Natural killer cell treated with Interleukin-12 subunit alpha and Interleukin-12 subunit beta and Interleukin-15 and Interleukin-18, amount 100 ng/mL, for 72 hours (primary cell): ENCODE data around the gene AP1S1. TPM values are rescaled to one million over a fixed set of nuclear protein-coding genes. Genes with fewer than 3 reads are reported as not detected.
A peak's percentile ranks its signal among the peaks of the same experiment; 100 is the strongest.
"Not testable (repeated sequence)": the region's sequence is repeated elsewhere in the genome, so short reads cannot be mapped to it uniquely, and the experiment has no call there.

ENCODE experiments used
- ATAC-seq, 2 donors: fragments of 150-1000 bp; cut with Tn5 transposase in 1 of 2; sonication (Bioruptor Pico), chemical (Tn5 transposase) in 1 of 2; 2 replicates each; pipeline ENCODE4 v1.10.0; 2021
- DNase-seq: peaks from one replicate; pipeline ENCODE4 v3.0.0; 2022; ENCODE audit warnings: low spot score
- H3K27ac Mint-ChIP-seq, 2 donors: 1 replicate in 1 of 2; 2 replicates in 1 of 2; pipeline ENCODE4 v1.8.0; 2022; ENCODE audit warnings: mixed read lengths in 2 of 2, mild to moderate bottlenecking in 1 of 2, moderate library complexity in 1 of 2
- H3K27me3 Mint-ChIP-seq, 2 donors: 1 replicate in 1 of 2; 2 replicates in 1 of 2; pipeline ENCODE4 v1.8.0; 2022; ENCODE audit warnings: mixed read lengths in 2 of 2
- H3K36me3 Mint-ChIP-seq: one replicate; pipeline ENCODE4 v1.8.0; 2022; ENCODE audit warnings: mixed read lengths
- H3K4me1 Mint-ChIP-seq, 2 donors: 1 replicate in 1 of 2; 2 replicates in 1 of 2; pipeline ENCODE4 v1.8.0; 2022; ENCODE audit warnings: low read depth in 2 of 2, mixed read lengths in 2 of 2, mild to moderate bottlenecking in 1 of 2
- H3K4me3 Mint-ChIP-seq: one replicate; pipeline ENCODE4 v1.8.0; 2022; ENCODE audit warnings: mixed read lengths
- H3K9me3 Mint-ChIP-seq: 2 replicates; pipeline ENCODE4 v1.8.0; 2022; ENCODE audit warnings: mixed read lengths
- total RNA-seq, 2 donors: library from RNA; stranded (reverse); gene quantifications; one replicate each; pipeline ENCODE4 v1.2.3, GENCODE V29; 2022

AP1S1 gene
- total RNA-seq, 2 donors from 2014 or later = 30.9 to 39.4 TPM

DNA sequence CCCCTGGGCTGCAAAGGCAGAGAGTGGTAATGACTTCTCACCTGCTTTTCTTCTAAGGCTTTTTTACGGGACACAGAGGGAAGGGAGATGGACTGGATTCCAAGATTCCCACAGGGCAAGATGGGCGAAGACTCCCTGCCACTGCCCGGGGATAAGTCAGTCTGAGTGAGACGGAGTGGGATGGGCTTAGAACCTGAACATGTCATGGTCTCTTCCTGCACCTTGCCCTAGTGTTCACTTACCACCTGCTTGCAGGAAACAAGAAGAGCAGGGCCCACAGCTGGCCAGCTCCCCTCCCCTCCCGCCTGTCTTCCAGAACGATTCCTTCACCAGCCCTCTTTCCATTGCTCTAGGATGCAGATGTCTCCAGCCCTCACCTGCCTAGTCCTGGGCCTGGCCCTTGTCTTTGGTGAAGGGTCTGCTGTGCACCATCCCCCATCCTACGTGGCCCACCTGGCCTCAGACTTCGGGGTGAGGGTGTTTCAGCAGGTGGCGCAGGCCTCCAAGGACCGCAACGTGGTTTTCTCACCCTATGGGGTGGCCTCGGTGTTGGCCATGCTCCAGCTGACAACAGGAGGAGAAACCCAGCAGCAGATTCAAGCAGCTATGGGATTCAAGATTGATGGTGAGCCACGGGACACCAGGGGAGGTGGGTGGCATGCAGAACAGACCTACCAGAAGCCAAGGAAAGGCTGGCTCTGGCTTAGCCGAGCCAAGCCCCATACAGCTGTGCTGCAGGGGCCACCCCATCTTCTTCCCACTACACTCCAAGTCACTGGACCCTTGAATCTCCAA, 26.0 kb upstream of the AP1S1 start:
- Mint-ChIP-seq H3K9me3 (no peaks in the 10 kb centered on the region), H3K4me3 (no peak overlapping the region), H3K27me3 (peaks cover 0 to 19% of the 10 kb centered on the region in 2 donors), H3K36me3 (no peaks in the 10 kb centered on the region), H3K27ac (no peak overlapping the region), H3K4me1 (peaks cover 40 to 46% of the 10 kb centered on the region in 2 donors)
- DNase-seq (no peak), ATAC-seq (peak in 1 of 2 donors; percentile 26)

DNA sequence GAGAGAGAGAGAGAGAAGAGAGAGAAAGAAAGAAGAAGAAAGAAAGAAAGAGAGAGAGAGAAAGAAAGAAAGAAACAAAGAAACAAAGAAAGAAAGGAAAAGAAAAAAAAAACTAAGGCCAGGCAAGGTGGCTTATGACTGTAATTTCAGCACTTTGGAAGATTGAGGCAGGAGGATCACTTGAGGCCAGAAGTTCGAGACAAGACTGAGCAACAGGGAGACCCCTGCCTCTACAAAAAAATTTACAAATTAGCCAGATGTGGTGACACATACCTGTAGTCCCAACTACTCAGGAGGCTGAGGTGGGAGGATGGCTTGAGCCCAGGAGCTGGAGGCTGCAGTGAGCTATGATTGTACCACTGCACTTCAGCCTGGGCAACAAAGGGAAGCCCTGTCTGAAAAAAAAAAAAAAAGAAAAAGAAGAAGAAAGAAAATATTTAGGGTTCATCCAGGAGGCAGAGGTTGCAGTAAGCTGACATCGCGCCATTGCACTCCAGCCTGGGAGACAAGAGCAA, 24.6 kb upstream of the AP1S1 start:
- ATAC-seq = no peak
- DNase-seq = no peak
- H3K36me3 Mint-ChIP-seq = no peaks in the 10 kb centered on the region
- no peak overlapping the region for H3K4me3 Mint-ChIP-seq
- peaks cover 43 to 45% of the 10 kb centered on the region in 2 donors for H3K4me1 Mint-ChIP-seq
- H3K27ac Mint-ChIP-seq = peak overlapping the region in 1 of 2 donors; percentile 20
- no peaks in the 10 kb centered on the region for H3K9me3 Mint-ChIP-seq
- peaks cover 0 to 22% of the 10 kb centered on the region in 2 donors for H3K27me3 Mint-ChIP-seq

DNA sequence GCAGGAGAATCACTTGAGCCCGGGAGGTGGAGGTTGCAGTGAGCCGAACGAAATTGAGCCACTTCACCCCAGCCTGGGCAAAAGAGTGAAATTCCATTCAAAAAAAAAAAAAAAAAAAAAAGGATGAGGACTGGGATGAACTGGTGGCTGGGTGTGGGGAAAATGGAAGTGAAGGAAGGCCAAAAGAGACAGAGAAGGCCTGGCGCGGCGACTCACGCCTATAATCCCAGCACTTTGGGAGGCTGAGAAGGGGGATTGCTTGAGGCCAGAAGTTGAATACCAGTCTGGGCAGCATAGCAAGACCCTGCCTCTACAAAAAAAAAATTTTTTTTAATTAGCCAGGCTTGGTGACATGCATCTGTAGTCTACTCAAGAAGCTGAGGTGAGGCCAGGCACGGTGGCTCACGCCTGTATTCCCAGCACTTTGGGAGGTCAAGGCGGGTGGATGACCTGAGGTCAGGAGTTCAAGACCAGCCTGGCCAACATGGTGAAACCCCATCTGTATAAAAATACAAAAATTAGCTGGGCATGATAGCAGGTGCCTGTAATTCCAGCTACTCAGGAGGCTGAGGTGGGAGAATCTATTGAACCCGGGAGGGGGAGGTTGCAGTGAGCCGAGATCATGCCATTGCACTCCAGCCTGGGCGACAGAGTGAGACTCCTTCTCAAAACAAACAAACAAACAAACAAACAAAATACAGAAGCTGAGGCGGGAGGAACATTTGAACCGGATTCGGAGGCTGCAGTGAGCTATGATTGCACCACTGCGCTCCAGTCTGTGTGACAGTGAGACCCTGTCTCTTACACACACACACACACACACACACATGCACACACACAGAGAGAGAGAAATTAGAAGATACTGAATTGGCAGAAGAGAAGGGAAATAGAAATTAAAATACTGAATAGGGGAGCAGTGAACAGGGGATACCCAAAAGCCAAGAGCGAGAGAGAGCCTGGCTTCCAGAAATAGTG, 21.4 kb upstream of the AP1S1 start:
- H3K4me1 Mint-ChIP-seq = peaks cover 28 to 31% of the 10 kb centered on the region in 2 donors
- ATAC-seq, DNase-seq, H3K36me3 Mint-ChIP-seq, H3K27ac Mint-ChIP-seq, H3K4me3 Mint-ChIP-seq, H3K9me3 Mint-ChIP-seq: not testable (repeated sequence)
- peaks cover 7 to 12% of the 10 kb centered on the region in 2 donors for H3K27me3 Mint-ChIP-seq

DNA sequence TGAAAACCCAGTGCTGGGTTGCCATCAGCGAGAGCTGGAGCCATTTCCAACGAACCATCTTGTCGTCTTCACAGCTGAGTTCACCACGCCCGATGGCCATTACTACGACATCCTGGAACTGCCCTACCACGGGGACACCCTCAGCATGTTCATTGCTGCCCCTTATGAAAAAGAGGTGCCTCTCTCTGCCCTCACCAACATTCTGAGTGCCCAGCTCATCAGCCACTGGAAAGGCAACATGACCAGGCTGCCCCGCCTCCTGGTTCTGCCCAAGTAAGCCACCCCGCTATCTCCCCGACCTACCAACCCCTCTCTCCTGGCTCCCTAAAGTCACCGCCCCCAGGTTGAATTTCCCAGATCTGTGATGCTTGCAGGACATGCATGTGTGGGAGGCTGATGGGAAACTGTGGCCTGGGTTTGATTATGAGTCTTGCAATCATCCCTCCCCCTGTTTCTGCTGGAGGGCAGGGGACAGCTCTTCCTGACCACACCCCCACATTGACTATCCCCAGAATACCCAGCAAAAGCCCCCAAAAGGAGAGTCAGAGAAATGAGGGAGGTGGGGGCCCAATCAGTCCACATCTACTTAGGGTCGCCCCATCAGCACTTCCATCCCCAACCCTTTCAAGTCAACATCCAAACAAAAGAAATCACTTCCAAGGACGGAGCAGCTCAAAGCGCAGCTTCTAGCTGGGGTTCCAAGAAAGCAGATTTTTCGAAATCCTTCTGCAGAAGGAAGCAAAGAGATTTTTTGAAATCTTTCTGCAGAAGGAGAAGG, 20.5 kb upstream of the AP1S1 start:
- Mint-ChIP-seq H3K9me3 (no peaks in the 10 kb centered on the region), H3K36me3 (no peaks in the 10 kb centered on the region), H3K4me1 (peaks cover 30% of the 10 kb centered on the region in 2 donors), H3K27me3 (peaks cover 7 to 12% of the 10 kb centered on the region in 2 donors), H3K4me3 (no peak overlapping the region), H3K27ac (no peak overlapping the region)
- no peak for ATAC-seq
- DNase-seq = no peak

DNA sequence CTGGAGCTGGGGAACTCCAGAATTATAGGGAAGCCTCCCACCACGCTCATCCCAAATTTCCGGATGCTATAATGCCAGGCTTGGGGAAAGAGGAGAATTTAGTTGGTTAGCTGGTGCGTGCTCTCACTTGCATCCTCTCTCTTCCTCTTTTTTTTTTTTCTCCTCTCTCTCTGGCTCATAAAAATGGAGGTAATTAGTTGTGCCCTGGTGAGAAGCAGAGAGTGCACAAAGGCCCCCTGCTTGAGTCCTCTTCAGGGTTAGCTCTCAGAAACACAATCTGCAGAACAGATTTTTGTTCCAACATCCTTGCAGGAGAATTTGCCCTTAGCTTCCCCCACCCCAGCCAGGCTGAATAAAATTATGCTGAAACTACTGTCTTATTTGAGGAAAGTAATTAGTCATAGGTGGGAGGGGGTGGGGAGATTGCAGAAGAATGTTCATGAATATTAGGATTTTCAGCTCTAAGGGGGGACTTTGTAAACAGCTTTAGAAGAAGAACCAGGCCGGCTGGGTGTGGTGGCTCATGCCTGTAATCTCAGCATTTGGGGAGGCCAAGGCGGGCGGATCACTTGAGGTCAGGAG, 19.8 kb upstream of the AP1S1 start:
- Mint-ChIP-seq H3K4me1 (peaks cover 28 to 31% of the 10 kb centered on the region in 2 donors), H3K36me3 (no peaks in the 10 kb centered on the region), H3K27ac (peak overlapping the region in 1 of 2 donors; percentile 51)

DNA sequence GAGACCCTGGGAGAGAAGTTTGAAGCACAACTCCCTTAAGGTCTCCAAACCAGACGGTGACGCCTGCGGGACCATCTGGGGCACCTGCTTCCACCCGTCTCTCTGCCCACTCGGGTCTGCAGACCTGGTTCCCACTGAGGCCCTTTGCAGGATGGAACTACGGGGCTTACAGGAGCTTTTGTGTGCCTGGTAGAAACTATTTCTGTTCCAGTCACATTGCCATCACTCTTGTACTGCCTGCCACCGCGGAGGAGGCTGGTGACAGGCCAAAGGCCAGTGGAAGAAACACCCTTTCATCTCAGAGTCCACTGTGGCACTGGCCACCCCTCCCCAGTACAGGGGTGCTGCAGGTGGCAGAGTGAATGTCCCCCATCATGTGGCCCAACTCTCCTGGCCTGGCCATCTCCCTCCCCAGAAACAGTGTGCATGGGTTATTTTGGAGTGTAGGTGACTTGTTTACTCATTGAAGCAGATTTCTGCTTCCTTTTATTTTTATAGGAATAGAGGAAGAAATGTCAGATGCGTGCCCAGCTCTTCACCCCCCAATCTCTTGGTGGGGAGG, 16.5 kb upstream of the AP1S1 start:
- Mint-ChIP-seq H3K9me3 (no peaks in the 10 kb centered on the region), H3K4me1 (peaks cover 37 to 41% of the 10 kb centered on the region in 2 donors), H3K27ac (peak overlapping the region; percentile 66 to 84), H3K4me3 (peak overlapping the region; percentile 58), H3K27me3 (peaks cover 7 to 8% of the 10 kb centered on the region in 2 donors), H3K36me3 (no peaks in the 10 kb centered on the region)
- DNase-seq = no peak
- ATAC-seq = no peak

More for the DNA sequence above, 19.8 kb upstream of the AP1S1 start:
- DNase-seq = no peak
- Mint-ChIP-seq H3K27me3 (peaks cover 7 to 12% of the 10 kb centered on the region in 2 donors), H3K9me3 (no peaks in the 10 kb centered on the region), H3K4me3 (no peak overlapping the region)
- no peak for ATAC-seq

DNA sequence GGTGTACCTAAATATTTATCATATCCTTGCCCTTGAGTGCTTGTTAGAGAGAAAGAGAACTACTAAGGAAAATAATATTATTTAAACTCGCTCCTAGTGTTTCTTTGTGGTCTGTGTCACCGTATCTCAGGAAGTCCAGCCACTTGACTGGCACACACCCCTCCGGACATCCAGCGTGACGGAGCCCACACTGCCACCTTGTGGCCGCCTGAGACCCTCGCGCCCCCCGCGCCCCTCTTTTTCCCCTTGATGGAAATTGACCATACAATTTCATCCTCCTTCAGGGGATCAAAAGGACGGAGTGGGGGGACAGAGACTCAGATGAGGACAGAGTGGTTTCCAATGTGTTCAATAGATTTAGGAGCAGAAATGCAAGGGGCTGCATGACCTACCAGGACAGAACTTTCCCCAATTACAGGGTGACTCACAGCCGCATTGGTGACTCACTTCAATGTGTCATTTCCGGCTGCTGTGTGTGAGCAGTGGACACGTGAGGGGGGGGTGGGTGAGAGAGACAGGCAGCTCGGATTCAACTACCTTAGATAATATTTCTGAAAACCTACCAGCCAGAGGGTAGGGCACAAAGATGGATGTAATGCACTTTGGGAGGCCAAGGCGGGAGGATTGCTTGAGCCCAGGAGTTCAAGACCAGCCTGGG, 15.9 kb upstream of the AP1S1 start:
- peak overlapping the region; percentile 66 to 84 for H3K27ac Mint-ChIP-seq
- DNase-seq = peak; percentile 87
- peak overlapping the region; percentile 58 for H3K4me3 Mint-ChIP-seq
- ATAC-seq = peak; percentile 98
- no peaks in the 10 kb centered on the region for H3K36me3 Mint-ChIP-seq
- H3K27me3 Mint-ChIP-seq = peaks cover 7 to 10% of the 10 kb centered on the region in 2 donors
- H3K4me1 Mint-ChIP-seq = peaks cover 36 to 44% of the 10 kb centered on the region in 2 donors
- no peaks in the 10 kb centered on the region for H3K9me3 Mint-ChIP-seq

DNA sequence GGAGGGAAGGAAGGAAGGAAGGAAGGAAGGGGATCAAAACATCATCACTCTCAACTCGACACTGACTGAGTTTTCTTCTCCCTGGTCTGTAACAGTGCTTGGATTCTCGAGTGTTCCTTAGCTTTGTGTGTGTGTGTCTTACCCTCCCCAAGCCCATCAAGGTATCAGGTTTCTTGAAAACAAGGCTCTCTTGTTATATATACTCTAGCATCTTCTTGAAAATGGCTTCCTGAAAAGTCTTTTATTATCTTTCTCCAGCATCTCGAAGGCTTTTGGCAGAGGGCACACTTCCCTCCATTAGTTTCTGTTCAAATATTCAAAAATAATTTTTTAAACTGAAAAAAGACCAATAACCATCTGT, 14.0 kb upstream of the AP1S1 start:
- Mint-ChIP-seq H3K27me3 (peaks cover 16 to 18% of the 10 kb centered on the region in 2 donors), H3K36me3 (no peaks in the 10 kb centered on the region), H3K9me3 (no peaks in the 10 kb centered on the region), H3K27ac (peak overlapping the region; percentile 17 to 33), H3K4me3 (no peak overlapping the region), H3K4me1 (peaks cover 30 to 52% of the 10 kb centered on the region in 2 donors)
- ATAC-seq (no peak), DNase-seq (no peak)

DNA sequence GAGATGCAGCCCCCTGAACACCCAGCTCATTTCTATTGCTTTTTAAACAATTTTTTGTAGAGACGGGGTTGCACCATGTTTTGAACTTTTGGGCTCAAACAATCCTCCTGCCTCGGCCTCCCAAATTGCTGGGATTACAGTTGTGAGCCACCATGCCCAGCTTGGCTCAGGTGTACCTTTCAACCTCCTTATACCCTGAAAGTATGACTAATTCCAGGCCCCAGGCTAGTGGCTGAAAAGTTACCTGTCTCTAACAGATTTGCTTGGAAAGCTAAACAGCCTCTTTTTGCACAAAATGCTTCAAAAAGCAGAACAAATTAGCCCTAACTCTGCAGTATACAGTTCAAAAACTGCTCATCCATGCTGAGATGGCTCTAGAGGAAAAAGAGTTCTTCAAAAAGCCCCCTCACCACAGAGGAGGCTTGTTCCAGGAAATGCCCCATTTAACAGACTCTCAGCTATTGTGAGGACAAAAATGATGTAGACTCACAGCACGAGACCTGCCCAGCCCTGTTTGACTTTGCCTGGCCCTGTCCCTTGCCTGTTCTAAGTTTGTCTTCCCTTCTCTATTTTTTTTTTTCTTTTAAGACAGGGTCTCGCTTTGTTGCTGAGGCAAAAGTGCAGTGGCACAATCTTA, 13.4 kb upstream of the AP1S1 start:
- H3K27me3 Mint-ChIP-seq = peaks cover 16 to 17% of the 10 kb centered on the region in 2 donors
- ATAC-seq (no peak), DNase-seq (no peak)
- peaks cover 30 to 52% of the 10 kb centered on the region in 2 donors for H3K4me1 Mint-ChIP-seq
- no peak overlapping the region for H3K4me3 Mint-ChIP-seq
- H3K9me3 Mint-ChIP-seq = no peaks in the 10 kb centered on the region
- no peaks in the 10 kb centered on the region for H3K36me3 Mint-ChIP-seq
- peak overlapping the region in 1 of 2 donors; percentile 39 for H3K27ac Mint-ChIP-seq

DNA sequence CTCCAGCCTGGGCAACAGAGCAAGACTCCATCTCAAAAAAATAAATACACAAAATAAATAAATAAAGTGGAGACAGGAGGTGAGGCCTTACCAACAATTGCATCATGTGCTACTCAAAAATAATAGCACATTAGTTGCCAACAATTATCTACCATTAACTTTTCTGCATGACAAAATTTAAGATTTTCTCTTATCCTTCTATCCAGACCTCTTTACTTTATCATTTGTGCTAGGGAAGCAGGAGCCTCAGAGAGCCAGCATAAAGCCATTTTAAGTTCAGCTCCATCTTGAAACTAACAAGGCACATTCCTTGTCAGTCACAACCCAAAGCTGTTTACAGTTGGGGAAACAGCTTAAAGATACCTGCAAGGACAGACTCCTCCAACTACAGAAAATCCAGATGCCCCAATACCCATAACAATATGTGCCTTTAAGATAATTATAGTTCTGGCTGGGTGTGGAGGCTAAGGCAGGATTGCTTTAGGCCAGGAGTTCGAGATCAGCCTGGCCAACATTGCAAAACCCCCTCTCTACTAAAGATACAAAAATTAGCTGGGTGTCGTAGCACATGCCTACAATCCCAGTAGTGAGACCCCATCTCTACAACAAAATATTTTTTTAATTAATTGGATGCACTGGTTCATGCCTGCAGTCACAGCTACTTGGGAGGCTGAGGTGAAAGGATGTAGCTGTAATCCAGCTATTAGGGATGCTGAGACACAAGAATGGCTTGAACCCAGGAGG, 2.2 kb upstream of the AP1S1 start:
- no peak for ATAC-seq
- Mint-ChIP-seq H3K9me3 (no peaks in the 10 kb centered on the region), H3K36me3 (no peaks in the 10 kb centered on the region)

DNA sequence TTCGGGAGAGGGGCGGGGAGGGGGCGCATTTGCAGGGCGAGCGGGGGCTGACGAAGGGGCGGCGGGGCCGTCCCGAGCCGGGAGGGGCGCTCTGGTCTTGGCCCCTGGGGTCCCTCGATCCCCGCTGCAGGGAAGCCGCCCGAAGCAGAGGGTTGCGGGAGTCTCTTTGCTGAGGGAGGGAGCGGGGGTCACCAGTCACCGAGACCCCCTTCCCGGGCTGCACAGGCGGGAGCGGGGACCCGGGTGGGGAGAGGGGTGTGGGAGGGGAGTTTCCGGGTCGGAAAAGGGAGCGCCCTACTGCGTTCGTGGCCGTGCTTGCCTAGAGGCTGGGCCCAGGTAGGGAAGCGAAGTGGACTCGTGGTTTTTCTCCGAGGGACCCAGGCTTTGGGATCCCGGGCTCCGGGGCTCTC, 422 bp downstream of the AP1S1 start:
- H3K36me3 Mint-ChIP-seq = no peaks in the 10 kb centered on the region
- no peak overlapping the region for H3K27ac Mint-ChIP-seq
- peaks cover 9 to 14% of the 10 kb centered on the region in 2 donors for H3K4me1 Mint-ChIP-seq
- peaks cover 3 to 4% of the 10 kb centered on the region in 2 donors for H3K27me3 Mint-ChIP-seq
- peak; percentile 29 to 34 for ATAC-seq
- H3K9me3 Mint-ChIP-seq = no peaks in the 10 kb centered on the region
- peak overlapping the region; percentile 74 for H3K4me3 Mint-ChIP-seq
- peak; percentile 55 for DNase-seq

More for the DNA sequence above, 2.2 kb upstream of the AP1S1 start:
- no peak for DNase-seq
- Mint-ChIP-seq H3K27ac (no peak overlapping the region), H3K27me3 (peaks cover 11 to 13% of the 10 kb centered on the region in 2 donors), H3K4me1 (peaks cover 12 to 14% of the 10 kb centered on the region in 2 donors), H3K4me3 (no peak overlapping the region)
